NOMO-1 treated with DMSO at 0.1 percent for 48 hours (cell line): Measurements from ENCODE around the gene MRPL4.

ENCODE experiments used
- DNase-seq: peaks from one replicate; lab custom pipeline; 2025; ENCODE audit not compliant: unreplicated experiment; lab: John Stamatoyannopoulos, UW

MRPL4 gene

GRCh38 chr19:10309423-10309822, 57.4 kb downstream of the MRPL4 start, which contains the start of gene ZGLP1:
Gene ZGLP1, minus strand, starts transcription at chr19:10309815.
- DNase-seq = no peak
